Keratinocyte (primary cell): ENCODE measurements around the gene GMEB2.

Source experiments
- CTCF ChIP-seq, 3 experiments: IDR thresholded peaks in 1 of 3; conservative IDR thresholded peaks in 1 of 3; optimal IDR thresholded peaks in 1 of 3; 2 replicates in 2 of 3; 3 replicates in 1 of 3; pipeline versions ENCODE3 to v1.5.1; 2011; ENCODE audit warnings: low read length in 3 of 3, mild to moderate bottlenecking in 3 of 3, moderate library complexity in 2 of 3, control low read depth in 1 of 3, inconsistent platforms in 1 of 3; ENCODE audit not compliant: insufficient read depth in 2 of 3; ENCODE audit errors: extremely low read depth in 1 of 3
- EZH2 ChIP-seq: IDR thresholded peaks from one replicate; pipeline ENCODE4 v1.6.1; 2012; ENCODE audit warnings: inconsistent platforms, mild to moderate bottlenecking, low read length, moderate library complexity

- no peak for TF ChIP-seq CTCF (optimal IDR thresholded peaks at IDR 0.05 in 1 of 3, IDR thresholded peaks at IDR 0.05 in 1 of 3, conservative IDR thresholded peaks at IDR 0.05 in 1 of 3; ENCODE audit: extremely low read depth in 1 of 3, insufficient read depth in 2 of 3, low read length in 3 of 3)
- no peak for TF ChIP-seq EZH2
Observed at GRCh38 chr20:63574829-63575743, 51.8 kb downstream of the GMEB2 start.
